Measurements from ENCODE around the gene RIPOR2.

Gene RIPOR2

GRCh38 chr6:24969343-24969860, 33.6 kb upstream of the RIPOR2 start:
- Histone ChIP-seq H3K4me1 (ENCODE audit: control insufficient read depth, insufficient read depth, low read length, poor library complexity, severe bottlenecking) (peaks cover 17% of the 10 kb centered on the region), H3K4me3 (ENCODE audit: insufficient read depth, low read depth, low read length, poor library complexity, severe bottlenecking) (no peak overlapping the region), H3K27ac (ENCODE audit: insufficient read depth, low read length, poor library complexity, severe bottlenecking) (no peak overlapping the region), H3K27me3 (replicated peaks; ENCODE audit: control insufficient read depth, insufficient read depth, low read length, poor library complexity, severe bottlenecking) (no peaks in the 10 kb centered on the region), H3K36me3 (ENCODE audit: control insufficient read depth, insufficient read depth, low read length) (no peaks in the 10 kb centered on the region), H3K9me3 (ENCODE audit: control insufficient read depth, low read length) (no peaks in the 10 kb centered on the region)
- no peak for DNase-seq

GRCh38 chr6:24968783-24969182, 33.0 kb upstream of the RIPOR2 start:
- no peak overlapping the region for H3K27ac ChIP-seq (ENCODE audit: insufficient read depth, low read length, poor library complexity, severe bottlenecking)
- no peak overlapping the region for H3K4me3 ChIP-seq (ENCODE audit: insufficient read depth, low read depth, low read length, poor library complexity, severe bottlenecking)
- no peak for DNase-seq
- no peaks in the 10 kb centered on the region for H3K9me3 ChIP-seq (ENCODE audit: control insufficient read depth, low read length)
- no peaks in the 10 kb centered on the region for H3K36me3 ChIP-seq (ENCODE audit: control insufficient read depth, insufficient read depth, low read length)
- H3K4me1 ChIP-seq (ENCODE audit: control insufficient read depth, insufficient read depth, low read length, poor library complexity, severe bottlenecking), result peaks cover 11% of the 10 kb centered on the region
- no peaks in the 10 kb centered on the region for H3K27me3 ChIP-seq (replicated peaks; ENCODE audit: control insufficient read depth, insufficient read depth, low read length, poor library complexity, severe bottlenecking)

GRCh38 chr6:24967211-24967610, 31.5 kb upstream of the RIPOR2 start:
- Histone ChIP-seq H3K4me3 (ENCODE audit: insufficient read depth, low read depth, low read length, poor library complexity, severe bottlenecking) (no peak overlapping the region), H3K4me1 (ENCODE audit: control insufficient read depth, insufficient read depth, low read length, poor library complexity, severe bottlenecking) (peaks cover 10% of the 10 kb centered on the region), H3K9me3 (ENCODE audit: control insufficient read depth, low read length) (no peaks in the 10 kb centered on the region), H3K27me3 (replicated peaks; ENCODE audit: control insufficient read depth, insufficient read depth, low read length, poor library complexity, severe bottlenecking) (no peaks in the 10 kb centered on the region), H3K36me3 (ENCODE audit: control insufficient read depth, insufficient read depth, low read length) (no peaks in the 10 kb centered on the region), H3K27ac (ENCODE audit: insufficient read depth, low read length, poor library complexity, severe bottlenecking) (no peak overlapping the region)
- DNase-seq, result no peak

GRCh38 chr6:24966381-24966780, 30.6 kb upstream of the RIPOR2 start:
- H3K36me3 ChIP-seq (ENCODE audit: control insufficient read depth, insufficient read depth, low read length), result no peaks in the 10 kb centered on the region
- no peak for DNase-seq
- H3K4me3 ChIP-seq (ENCODE audit: insufficient read depth, low read depth, low read length, poor library complexity, severe bottlenecking), result no peak overlapping the region
- peaks cover 16% of the 10 kb centered on the region for H3K4me1 ChIP-seq (ENCODE audit: control insufficient read depth, insufficient read depth, low read length, poor library complexity, severe bottlenecking)
- no peaks in the 10 kb centered on the region for H3K27me3 ChIP-seq (replicated peaks; ENCODE audit: control insufficient read depth, insufficient read depth, low read length, poor library complexity, severe bottlenecking)
- no peak overlapping the region for H3K27ac ChIP-seq (ENCODE audit: insufficient read depth, low read length, poor library complexity, severe bottlenecking)
- no peaks in the 10 kb centered on the region for H3K9me3 ChIP-seq (ENCODE audit: control insufficient read depth, low read length)

- no peaks in the 10 kb centered on the region for H3K9me3 ChIP-seq (ENCODE audit: control insufficient read depth, low read length)
- H3K27ac ChIP-seq (ENCODE audit: insufficient read depth, low read length, poor library complexity, severe bottlenecking), result no peak overlapping the region
- no peak for DNase-seq
- no peaks in the 10 kb centered on the region for H3K27me3 ChIP-seq (replicated peaks; ENCODE audit: control insufficient read depth, insufficient read depth, low read length, poor library complexity, severe bottlenecking)
- H3K4me3 ChIP-seq (ENCODE audit: insufficient read depth, low read depth, low read length, poor library complexity, severe bottlenecking), result no peak overlapping the region
- peaks cover 33% of the 10 kb centered on the region for H3K4me1 ChIP-seq (ENCODE audit: control insufficient read depth, insufficient read depth, low read length, poor library complexity, severe bottlenecking)
- H3K36me3 ChIP-seq (ENCODE audit: control insufficient read depth, insufficient read depth, low read length), result peaks cover 4% of the 10 kb centered on the region
Observed at GRCh38 chr6:24963887-24964570, 28.3 kb upstream of the RIPOR2 start.

GRCh38 chr6:24963339-24963738, 27.6 kb upstream of the RIPOR2 start:
- Histone ChIP-seq H3K36me3 (ENCODE audit: control insufficient read depth, insufficient read depth, low read length) (peaks cover 4% of the 10 kb centered on the region), H3K4me1 (ENCODE audit: control insufficient read depth, insufficient read depth, low read length, poor library complexity, severe bottlenecking) (peaks cover 35% of the 10 kb centered on the region), H3K27ac (ENCODE audit: insufficient read depth, low read length, poor library complexity, severe bottlenecking) (no peak overlapping the region), H3K27me3 (replicated peaks; ENCODE audit: control insufficient read depth, insufficient read depth, low read length, poor library complexity, severe bottlenecking) (no peaks in the 10 kb centered on the region), H3K9me3 (ENCODE audit: control insufficient read depth, low read length) (no peaks in the 10 kb centered on the region), H3K4me3 (ENCODE audit: insufficient read depth, low read depth, low read length, poor library complexity, severe bottlenecking) (no peak overlapping the region)
- no peak for DNase-seq

- Histone ChIP-seq H3K9me3 (ENCODE audit: control insufficient read depth, low read length) (no peaks in the 10 kb centered on the region), H3K27me3 (replicated peaks; ENCODE audit: control insufficient read depth, insufficient read depth, low read length, poor library complexity, severe bottlenecking) (no peaks in the 10 kb centered on the region), H3K4me3 (ENCODE audit: insufficient read depth, low read depth, low read length, poor library complexity, severe bottlenecking) (no peak overlapping the region), H3K27ac (ENCODE audit: insufficient read depth, low read length, poor library complexity, severe bottlenecking) (peak overlapping the region; percentile 15), H3K4me1 (ENCODE audit: control insufficient read depth, insufficient read depth, low read length, poor library complexity, severe bottlenecking) (peaks cover 36% of the 10 kb centered on the region), H3K36me3 (ENCODE audit: control insufficient read depth, insufficient read depth, low read length) (peaks cover 4% of the 10 kb centered on the region)
- DNase-seq, result no peak
Observed at GRCh38 chr6:24961852-24962251, 26.1 kb upstream of the RIPOR2 start.

GRCh38 chr6:24960991-24961475, 25.3 kb upstream of the RIPOR2 start:
- Histone ChIP-seq H3K27me3 (replicated peaks; ENCODE audit: control insufficient read depth, insufficient read depth, low read length, poor library complexity, severe bottlenecking) (no peaks in the 10 kb centered on the region), H3K36me3 (ENCODE audit: control insufficient read depth, insufficient read depth, low read length) (peaks cover 4% of the 10 kb centered on the region), H3K27ac (ENCODE audit: insufficient read depth, low read length, poor library complexity, severe bottlenecking) (peak overlapping the region; percentile 44), H3K4me1 (ENCODE audit: control insufficient read depth, insufficient read depth, low read length, poor library complexity, severe bottlenecking) (peaks cover 41% of the 10 kb centered on the region), H3K9me3 (ENCODE audit: control insufficient read depth, low read length) (no peaks in the 10 kb centered on the region), H3K4me3 (ENCODE audit: insufficient read depth, low read depth, low read length, poor library complexity, severe bottlenecking) (no peak overlapping the region)
- DNase-seq, result no peak

GRCh38 chr6:24959319-24959718, 23.6 kb upstream of the RIPOR2 start:
- Histone ChIP-seq H3K36me3 (ENCODE audit: control insufficient read depth, insufficient read depth, low read length) (peaks cover 4% of the 10 kb centered on the region), H3K4me1 (ENCODE audit: control insufficient read depth, insufficient read depth, low read length, poor library complexity, severe bottlenecking) (peaks cover 53% of the 10 kb centered on the region), H3K4me3 (ENCODE audit: insufficient read depth, low read depth, low read length, poor library complexity, severe bottlenecking) (no peak overlapping the region), H3K27me3 (replicated peaks; ENCODE audit: control insufficient read depth, insufficient read depth, low read length, poor library complexity, severe bottlenecking) (no peaks in the 10 kb centered on the region), H3K27ac (ENCODE audit: insufficient read depth, low read length, poor library complexity, severe bottlenecking) (no peak overlapping the region), H3K9me3 (ENCODE audit: control insufficient read depth, low read length) (no peaks in the 10 kb centered on the region)
- no peak for DNase-seq

- Histone ChIP-seq H3K9me3 (ENCODE audit: control insufficient read depth, low read length) (no peaks in the 10 kb centered on the region), H3K4me3 (ENCODE audit: insufficient read depth, low read depth, low read length, poor library complexity, severe bottlenecking) (no peak overlapping the region), H3K27me3 (replicated peaks; ENCODE audit: control insufficient read depth, insufficient read depth, low read length, poor library complexity, severe bottlenecking) (no peaks in the 10 kb centered on the region), H3K36me3 (ENCODE audit: control insufficient read depth, insufficient read depth, low read length) (peaks cover 4% of the 10 kb centered on the region), H3K4me1 (ENCODE audit: control insufficient read depth, insufficient read depth, low read length, poor library complexity, severe bottlenecking) (peaks cover 74% of the 10 kb centered on the region), H3K27ac (ENCODE audit: insufficient read depth, low read length, poor library complexity, severe bottlenecking) (no peak overlapping the region)
- DNase-seq, result no peak
Observed at GRCh38 chr6:24957199-24957598, 21.4 kb upstream of the RIPOR2 start.

Measured in effector memory CD4-positive, alpha-beta T cell (primary cell).